ENCODE data around the gene LRP1B.
"Not testable (repeated sequence)": the region's sequence is repeated elsewhere in the genome, so short reads cannot be mapped to it uniquely, and the experiment has no call there.

Gene LRP1B

GRCh38 chr2:141200191-141200590, 930.6 kb downstream of the LRP1B start:
- DNase-seq, result no peak

GRCh38 chr2:141199711-141200110, 931.1 kb downstream of the LRP1B start:
- DNase-seq, result no peak

- no peak for DNase-seq
These were observed 935.7 kb downstream of the LRP1B start for GRCh38 chr2:141195087-141195486.

GRCh38 chr2:141187075-141187439, 943.8 kb downstream of the LRP1B start:
- DNase-seq, result no peak

- DNase-seq, result no peak
These were observed 944.3 kb downstream of the LRP1B start for GRCh38 chr2:141186413-141187074.

GRCh38 chr2:141182246-141182645, 948.6 kb downstream of the LRP1B start:
- DNase-seq, result no peak

GRCh38 chr2:141169117-141169516, 961.7 kb downstream of the LRP1B start:
- DNase-seq, result not testable (repeated sequence)

- no peak for DNase-seq
These were observed 968.5 kb downstream of the LRP1B start for GRCh38 chr2:141162314-141162713.

GRCh38 chr2:141151611-141152286, 979.1 kb downstream of the LRP1B start:
- no peak for DNase-seq

GRCh38 chr2:141142025-141142424, 988.8 kb downstream of the LRP1B start:
- no peak for DNase-seq

GRCh38 chr2:141137122-141137693, 993.6 kb downstream of the LRP1B start:
- no peak for DNase-seq

- DNase-seq, result no peak
These were observed 996.9 kb downstream of the LRP1B start for GRCh38 chr2:141133883-141134282.

GRCh38 chr2:141125432-141125831, 1005.4 kb downstream of the LRP1B start:
- no peak for DNase-seq

GRCh38 chr2:141118836-141119235, 1012.0 kb downstream of the LRP1B start:
- DNase-seq, result no peak

- no peak for DNase-seq
These were observed 1017.5 kb downstream of the LRP1B start for GRCh38 chr2:141113301-141113700.

GRCh38 chr2:141109633-141110032, 1021.2 kb downstream of the LRP1B start:
- DNase-seq, result no peak

- no peak for DNase-seq
These were observed 1025.1 kb downstream of the LRP1B start for GRCh38 chr2:141105763-141106162.

GRCh38 chr2:141103216-141103615, 1027.6 kb downstream of the LRP1B start:
- no peak for DNase-seq

- no peak for DNase-seq
These were observed 1051.6 kb downstream of the LRP1B start for GRCh38 chr2:141079231-141079630.

- DNase-seq, result no peak
These were observed 1055.1 kb downstream of the LRP1B start for GRCh38 chr2:141075753-141076152.

- no peak for DNase-seq
These were observed 1062.6 kb downstream of the LRP1B start for GRCh38 chr2:141068053-141068682.

GRCh38 chr2:141065042-141065441, 1065.8 kb downstream of the LRP1B start:
- no peak for DNase-seq

GRCh38 chr2:141063406-141063805, 1067.4 kb downstream of the LRP1B start:
- no peak for DNase-seq

GRCh38 chr2:141062443-141062842, 1068.4 kb downstream of the LRP1B start:
- no peak for DNase-seq

All from NCI-H1048 (cell line).